Measurements from ENCODE around the gene OR52E5. TPM values are rescaled to one million over a fixed set of nuclear protein-coding genes. Genes with fewer than 3 reads are reported as not detected.

The OR52E5 gene
- total RNA-seq, 1 experiment from 2014 or later: not detected

DNA sequence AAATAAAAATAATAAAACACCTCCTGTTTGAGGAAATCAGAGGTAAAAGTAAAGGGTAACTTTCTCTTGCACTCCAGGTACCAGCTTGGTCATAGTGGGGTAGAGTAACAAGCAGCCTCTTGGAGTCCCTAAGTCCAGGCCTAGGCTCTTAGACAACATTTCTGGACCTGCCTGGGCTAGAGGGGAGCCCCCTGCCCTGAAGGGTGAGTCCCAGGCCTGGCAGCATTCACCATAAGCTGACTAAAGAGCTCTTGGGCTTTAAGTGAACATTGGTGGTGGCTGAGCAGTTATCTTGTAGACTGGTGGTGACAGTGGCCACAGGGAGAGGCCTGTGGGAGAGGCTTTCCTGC is 30.4 kb downstream of the OR52E5 start:
- no peak overlapping the region for H3K4me3 ChIP-seq (ENCODE audit: low read depth, low read length, poor library complexity, severe bottlenecking)
- H3K27ac ChIP-seq (ENCODE audit: low read depth, low read length, poor library complexity, severe bottlenecking): no peak overlapping the region
- H3K9me3 ChIP-seq (ENCODE audit: low read depth, low read length, poor library complexity, severe bottlenecking): no peaks in the 10 kb centered on the region
- no peak for DNase-seq (ENCODE audit: low spot score)
- intact Hi-C loops (cut with micrococcal nuclease; ENCODE audit: unreplicated experiment): no loop called here
- ChIA-PET CTCF (no interaction called here), POLR2A (ENCODE audit: low non-redundant PET) (no interaction called here)
- no peaks in the 10 kb centered on the region for H3K36me3 ChIP-seq (ENCODE audit: insufficient read depth, low read length, poor library complexity, severe bottlenecking)
- no peaks in the 10 kb centered on the region for H3K4me1 ChIP-seq (ENCODE audit: insufficient read depth, low read length, poor library complexity, severe bottlenecking)
- no peaks in the 10 kb centered on the region for H3K27me3 ChIP-seq (replicated peaks; ENCODE audit: insufficient read depth, low read depth, low read length, poor library complexity)
- TF ChIP-seq, protein P1, sequence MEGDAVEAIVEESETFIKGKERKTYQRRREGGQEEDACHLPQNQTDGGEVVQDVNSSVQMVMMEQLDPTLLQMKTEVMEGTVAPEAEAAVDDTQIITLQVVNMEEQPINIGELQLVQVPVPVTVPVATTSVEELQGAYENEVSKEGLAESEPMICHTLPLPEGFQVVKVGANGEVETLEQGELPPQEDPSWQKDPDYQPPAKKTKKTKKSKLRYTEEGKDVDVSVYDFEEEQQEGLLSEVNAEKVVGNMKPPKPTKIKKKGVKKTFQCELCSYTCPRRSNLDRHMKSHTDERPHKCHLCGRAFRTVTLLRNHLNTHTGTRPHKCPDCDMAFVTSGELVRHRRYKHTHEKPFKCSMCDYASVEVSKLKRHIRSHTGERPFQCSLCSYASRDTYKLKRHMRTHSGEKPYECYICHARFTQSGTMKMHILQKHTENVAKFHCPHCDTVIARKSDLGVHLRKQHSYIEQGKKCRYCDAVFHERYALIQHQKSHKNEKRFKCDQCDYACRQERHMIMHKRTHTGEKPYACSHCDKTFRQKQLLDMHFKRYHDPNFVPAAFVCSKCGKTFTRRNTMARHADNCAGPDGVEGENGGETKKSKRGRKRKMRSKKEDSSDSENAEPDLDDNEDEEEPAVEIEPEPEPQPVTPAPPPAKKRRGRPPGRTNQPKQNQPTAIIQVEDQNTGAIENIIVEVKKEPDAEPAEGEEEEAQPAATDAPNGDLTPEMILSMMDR (conservative IDR thresholded peaks at IDR 0.05; ENCODE audit: low read depth, low read length): no peak
- TF ChIP-seq EZH2 (IDR thresholded peaks at IDR 0.05; ENCODE audit: borderline replicate concordance, low read depth, low read length, poor library complexity, severe bottlenecking): no peak
- BruUV-seq (replicated peaks): no TSS peak

DNA sequence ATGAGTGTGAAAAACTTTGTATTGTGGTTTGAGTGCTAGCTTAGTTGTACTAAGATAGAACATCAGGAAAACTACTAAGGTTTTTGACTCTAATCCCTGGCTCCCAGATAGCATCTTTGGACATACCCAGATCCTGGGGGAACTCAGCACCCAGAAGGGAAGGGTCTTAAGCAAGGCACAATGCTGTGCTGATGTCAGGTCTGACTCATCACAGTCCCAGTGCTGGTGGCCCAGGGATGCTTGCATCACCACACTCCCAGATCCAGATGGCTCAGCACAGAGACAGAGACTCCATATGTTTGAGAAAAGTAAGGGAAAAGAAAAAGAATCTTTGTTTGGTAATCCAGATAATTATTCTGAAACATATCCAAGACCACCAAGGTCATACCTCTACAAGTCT is 30.8 kb downstream of the OR52E5 start:
- intact Hi-C loops (cut with micrococcal nuclease; ENCODE audit: unreplicated experiment): no loop called here
- POLR2A ChIA-PET (ENCODE audit: low non-redundant PET): no interaction called here
- Histone ChIP-seq H3K27me3 (replicated peaks; ENCODE audit: insufficient read depth, low read depth, low read length, poor library complexity) (no peaks in the 10 kb centered on the region), H3K4me1 (ENCODE audit: insufficient read depth, low read length, poor library complexity, severe bottlenecking) (no peaks in the 10 kb centered on the region), H3K27ac (ENCODE audit: low read depth, low read length, poor library complexity, severe bottlenecking) (no peak overlapping the region), H3K9me3 (ENCODE audit: low read depth, low read length, poor library complexity, severe bottlenecking) (no peaks in the 10 kb centered on the region), H3K36me3 (ENCODE audit: insufficient read depth, low read length, poor library complexity, severe bottlenecking) (no peaks in the 10 kb centered on the region), H3K4me3 (ENCODE audit: low read depth, low read length, poor library complexity, severe bottlenecking) (no peak overlapping the region)
- CTCF ChIA-PET: no interaction called here
- TF ChIP-seq, protein P1 (conservative IDR thresholded peaks at IDR 0.05; ENCODE audit: low read depth, low read length): no peak
- TF ChIP-seq EZH2 (IDR thresholded peaks at IDR 0.05; ENCODE audit: borderline replicate concordance, low read depth, low read length, poor library complexity, severe bottlenecking): no peak
- no TSS peak for BruUV-seq (replicated peaks)
- DNase-seq (ENCODE audit: low spot score): no peak

DNA sequence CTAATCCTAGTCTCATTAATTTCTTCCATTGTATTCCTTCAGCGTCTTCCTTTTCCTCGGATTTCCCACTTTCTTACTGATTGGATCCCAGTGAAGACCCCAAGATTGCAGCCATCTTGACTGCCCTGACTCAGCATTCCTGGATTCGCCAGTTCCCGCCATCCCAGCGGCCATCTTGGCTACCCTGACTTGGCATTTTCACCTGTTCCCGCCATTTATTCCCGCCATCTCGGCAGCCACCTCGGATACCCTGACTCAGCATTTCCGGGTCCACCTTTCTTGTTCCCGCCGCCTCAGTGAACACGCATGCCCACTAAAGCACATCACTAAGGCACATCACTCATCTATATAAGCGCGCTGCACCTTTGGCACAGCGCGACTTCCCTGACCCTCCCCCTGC is 35.3 kb downstream of the OR52E5 start:
- DNase-seq (ENCODE audit: low spot score): no peak
- ChIA-PET CTCF (no interaction called here), POLR2A (ENCODE audit: low non-redundant PET) (no interaction called here)
- TF ChIP-seq, protein P1 (conservative IDR thresholded peaks at IDR 0.05; ENCODE audit: low read depth, low read length): no peak
- no peak for TF ChIP-seq EZH2 (IDR thresholded peaks at IDR 0.05; ENCODE audit: borderline replicate concordance, low read depth, low read length, poor library complexity, severe bottlenecking)
- intact Hi-C loops (cut with micrococcal nuclease; ENCODE audit: unreplicated experiment): no loop called here
- no TSS peak for BruUV-seq (replicated peaks)
- H3K9me3 ChIP-seq (ENCODE audit: low read depth, low read length, poor library complexity, severe bottlenecking): no peaks in the 10 kb centered on the region
- no peak overlapping the region for H3K4me3 ChIP-seq (ENCODE audit: low read depth, low read length, poor library complexity, severe bottlenecking)
- no peaks in the 10 kb centered on the region for H3K36me3 ChIP-seq (ENCODE audit: insufficient read depth, low read length, poor library complexity, severe bottlenecking)
- no peaks in the 10 kb centered on the region for H3K27me3 ChIP-seq (replicated peaks; ENCODE audit: insufficient read depth, low read depth, low read length, poor library complexity)
- H3K27ac ChIP-seq (ENCODE audit: low read depth, low read length, poor library complexity, severe bottlenecking): no peak overlapping the region
- H3K4me1 ChIP-seq (ENCODE audit: insufficient read depth, low read length, poor library complexity, severe bottlenecking): no peaks in the 10 kb centered on the region

Measured in A673 (cell line).